GM23338 (cell line): ENCODE results near the gene LONRF3.

ENCODE experiments used
- CREB1 ChIP-seq: fragments of 250-450 bp; sonication (Bioruptor Pico); IDR thresholded peaks from 2 replicates; pipeline ENCODE4 v1.5.0; 2020; ENCODE audit warnings: low read depth, mild to moderate bottlenecking, moderate library complexity
- EZH2 ChIP-seq: fragments of 200-600 bp; sonication (generic); IDR thresholded peaks from one replicate; pipeline ENCODE4 v1.8.0; 2017; ENCODE audit warnings: antibody characterized with exemption, mild to moderate bottlenecking, low read depth; ENCODE audit not compliant: unreplicated experiment
- POLR2AphosphoS5 ChIP-seq: IDR thresholded peaks from 2 replicates; pipeline ENCODE4 v1.6.1; 2016; ENCODE audit warnings: antibody characterized with exemption, low read depth
- TF ChIP-seq, protein P1 (sequence below), 2 experiments: fragments of 200-600 bp in 1 of 2; sonication (generic) in 1 of 2; conservative IDR thresholded peaks; 2 replicates each; pipeline versions ENCODE4 v1.5.1 to v1.6.1; 2016 to 2017; ENCODE audit warnings: antibody characterized with exemption in 2 of 2, low read depth in 2 of 2, mild to moderate bottlenecking in 2 of 2, moderate library complexity in 1 of 2
- TF ChIP-seq, protein P2 (sequence below): IDR thresholded peaks from one replicate; pipeline ENCODE4 v1.6.1; 2018; ENCODE audit warnings: antibody characterized with exemption; ENCODE audit not compliant: unreplicated experiment

DNA sequence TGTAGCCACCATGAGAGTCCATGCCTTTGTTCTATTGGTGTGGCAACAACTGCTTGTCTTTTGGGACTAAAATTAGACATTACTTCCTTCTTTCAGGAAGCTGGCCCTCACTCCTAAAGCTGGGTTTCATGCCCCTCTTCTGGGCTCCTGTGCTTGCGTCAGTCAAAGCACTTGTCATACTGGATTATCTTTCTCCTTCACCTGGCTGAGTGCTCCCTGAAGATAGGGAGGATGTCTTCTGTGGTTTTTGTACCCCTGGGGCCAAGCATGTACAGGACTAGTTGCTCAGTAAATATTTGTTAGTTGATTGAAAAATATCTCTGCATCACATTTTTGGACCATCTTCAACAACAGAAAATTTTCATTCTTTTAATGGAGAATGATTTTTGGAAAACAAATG, 26.1 kb upstream of the LONRF3 start:
- TF ChIP-seq CREB1 (CRISPR knock-in tag) (no peak), EZH2 (no peak), POLR2AphosphoS5 (no peak)
- TF ChIP-seq, protein P1, sequence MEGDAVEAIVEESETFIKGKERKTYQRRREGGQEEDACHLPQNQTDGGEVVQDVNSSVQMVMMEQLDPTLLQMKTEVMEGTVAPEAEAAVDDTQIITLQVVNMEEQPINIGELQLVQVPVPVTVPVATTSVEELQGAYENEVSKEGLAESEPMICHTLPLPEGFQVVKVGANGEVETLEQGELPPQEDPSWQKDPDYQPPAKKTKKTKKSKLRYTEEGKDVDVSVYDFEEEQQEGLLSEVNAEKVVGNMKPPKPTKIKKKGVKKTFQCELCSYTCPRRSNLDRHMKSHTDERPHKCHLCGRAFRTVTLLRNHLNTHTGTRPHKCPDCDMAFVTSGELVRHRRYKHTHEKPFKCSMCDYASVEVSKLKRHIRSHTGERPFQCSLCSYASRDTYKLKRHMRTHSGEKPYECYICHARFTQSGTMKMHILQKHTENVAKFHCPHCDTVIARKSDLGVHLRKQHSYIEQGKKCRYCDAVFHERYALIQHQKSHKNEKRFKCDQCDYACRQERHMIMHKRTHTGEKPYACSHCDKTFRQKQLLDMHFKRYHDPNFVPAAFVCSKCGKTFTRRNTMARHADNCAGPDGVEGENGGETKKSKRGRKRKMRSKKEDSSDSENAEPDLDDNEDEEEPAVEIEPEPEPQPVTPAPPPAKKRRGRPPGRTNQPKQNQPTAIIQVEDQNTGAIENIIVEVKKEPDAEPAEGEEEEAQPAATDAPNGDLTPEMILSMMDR (conservative IDR thresholded peaks at IDR 0.05; ENCODE audit: low read depth in 2 of 2): no peak
- TF ChIP-seq, protein P2, sequence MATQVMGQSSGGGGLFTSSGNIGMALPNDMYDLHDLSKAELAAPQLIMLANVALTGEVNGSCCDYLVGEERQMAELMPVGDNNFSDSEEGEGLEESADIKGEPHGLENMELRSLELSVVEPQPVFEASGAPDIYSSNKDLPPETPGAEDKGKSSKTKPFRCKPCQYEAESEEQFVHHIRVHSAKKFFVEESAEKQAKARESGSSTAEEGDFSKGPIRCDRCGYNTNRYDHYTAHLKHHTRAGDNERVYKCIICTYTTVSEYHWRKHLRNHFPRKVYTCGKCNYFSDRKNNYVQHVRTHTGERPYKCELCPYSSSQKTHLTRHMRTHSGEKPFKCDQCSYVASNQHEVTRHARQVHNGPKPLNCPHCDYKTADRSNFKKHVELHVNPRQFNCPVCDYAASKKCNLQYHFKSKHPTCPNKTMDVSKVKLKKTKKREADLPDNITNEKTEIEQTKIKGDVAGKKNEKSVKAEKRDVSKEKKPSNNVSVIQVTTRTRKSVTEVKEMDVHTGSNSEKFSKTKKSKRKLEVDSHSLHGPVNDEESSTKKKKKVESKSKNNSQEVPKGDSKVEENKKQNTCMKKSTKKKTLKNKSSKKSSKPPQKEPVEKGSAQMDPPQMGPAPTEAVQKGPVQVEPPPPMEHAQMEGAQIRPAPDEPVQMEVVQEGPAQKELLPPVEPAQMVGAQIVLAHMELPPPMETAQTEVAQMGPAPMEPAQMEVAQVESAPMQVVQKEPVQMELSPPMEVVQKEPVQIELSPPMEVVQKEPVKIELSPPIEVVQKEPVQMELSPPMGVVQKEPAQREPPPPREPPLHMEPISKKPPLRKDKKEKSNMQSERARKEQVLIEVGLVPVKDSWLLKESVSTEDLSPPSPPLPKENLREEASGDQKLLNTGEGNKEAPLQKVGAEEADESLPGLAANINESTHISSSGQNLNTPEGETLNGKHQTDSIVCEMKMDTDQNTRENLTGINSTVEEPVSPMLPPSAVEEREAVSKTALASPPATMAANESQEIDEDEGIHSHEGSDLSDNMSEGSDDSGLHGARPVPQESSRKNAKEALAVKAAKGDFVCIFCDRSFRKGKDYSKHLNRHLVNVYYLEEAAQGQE: no peak
